Hematopoietic multipotent progenitor cell treated with erythropoietin and hydrocortisone succinate and interleukin-3 and kit ligand, for 17 days (in vitro differentiated cells): ENCODE measurements around the gene SLTM.
"Not testable (repeated sequence)": the region's sequence is repeated elsewhere in the genome, so short reads cannot be mapped to it uniquely, and the experiment has no call there.

Source experiments
- DNase-seq: peaks from one replicate; pipeline ENCODE4 v3.0.0-alpha.2; 2015; ENCODE audit warnings: low spot score

Gene SLTM

DNA sequence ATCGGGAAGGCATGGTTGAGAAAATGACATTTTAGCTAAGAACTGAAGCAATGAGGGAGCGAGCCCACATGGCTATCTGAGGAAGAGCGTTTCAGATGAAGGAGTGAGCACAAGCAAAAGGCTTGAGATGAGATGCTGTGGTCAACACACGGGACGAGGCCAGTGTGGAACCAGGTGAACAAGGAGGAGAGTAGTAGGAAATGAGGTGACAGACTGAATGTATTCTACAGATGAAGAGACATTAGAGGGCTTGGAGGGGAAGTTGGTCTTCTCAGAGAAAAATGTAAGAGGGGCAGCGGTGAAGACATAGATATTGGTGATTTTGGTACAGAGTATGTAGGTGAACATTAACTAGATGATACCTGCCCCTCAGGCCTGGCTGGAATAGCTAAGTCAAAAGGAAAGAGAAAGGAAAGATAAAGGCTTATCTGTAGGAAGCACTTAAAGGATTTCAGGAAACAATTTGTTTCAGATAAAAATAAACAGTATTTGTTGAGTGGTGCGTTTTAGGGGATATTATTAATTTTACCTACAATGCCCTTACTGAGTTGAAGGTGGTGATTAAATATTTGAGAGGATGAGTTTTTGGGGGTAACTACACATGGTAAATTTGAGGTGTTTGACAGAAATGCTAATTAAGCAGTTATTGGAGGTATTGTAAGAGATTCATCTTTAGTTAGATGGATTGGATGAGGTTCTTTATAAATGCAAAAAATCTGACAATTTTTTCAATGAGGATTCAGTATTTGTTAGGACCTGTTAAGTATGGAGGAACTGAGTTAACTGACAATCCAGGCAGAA is 57.0 kb downstream of the SLTM start:
- DNase-seq, result no peak

DNA sequence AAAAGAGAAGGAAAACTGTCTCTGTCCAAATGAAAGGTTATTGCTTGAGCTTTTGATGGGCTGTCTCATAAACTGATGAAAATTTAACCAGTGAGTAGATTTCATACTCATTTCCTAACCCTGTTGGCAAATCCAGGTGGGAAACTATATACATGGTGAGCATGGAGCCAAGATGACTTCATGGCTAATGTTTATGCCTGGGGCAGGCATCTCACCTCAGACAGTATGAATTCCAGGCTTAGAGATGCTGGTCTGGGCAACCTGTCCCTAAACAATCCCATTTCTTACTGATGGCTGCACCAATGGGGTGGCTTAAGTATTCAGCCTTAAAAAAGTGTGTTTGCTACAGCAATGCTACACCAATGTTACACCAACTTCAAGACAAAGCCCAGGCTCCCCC is 58.1 kb downstream of the SLTM start:
- no peak for DNase-seq

DNA sequence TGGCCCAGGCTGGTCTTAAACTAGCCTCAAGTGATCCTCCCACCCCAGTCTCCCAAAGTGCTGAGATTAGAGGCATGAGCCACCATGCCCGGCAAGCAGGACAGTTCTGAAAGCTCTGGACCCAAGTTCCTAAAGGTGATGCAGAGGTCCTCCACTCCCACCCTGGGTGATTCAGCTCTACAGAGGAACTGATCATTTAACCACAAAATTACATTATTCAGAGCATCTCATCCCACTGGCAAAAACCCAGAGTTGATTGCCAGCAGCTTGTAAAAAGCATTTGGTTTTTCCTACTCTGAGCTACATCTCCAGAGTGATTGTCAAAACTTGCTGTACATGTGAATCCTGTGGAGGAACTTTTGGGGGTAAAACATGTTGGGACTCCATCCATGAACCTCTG is 60.2 kb downstream of the SLTM start:
- no peak for DNase-seq

DNA sequence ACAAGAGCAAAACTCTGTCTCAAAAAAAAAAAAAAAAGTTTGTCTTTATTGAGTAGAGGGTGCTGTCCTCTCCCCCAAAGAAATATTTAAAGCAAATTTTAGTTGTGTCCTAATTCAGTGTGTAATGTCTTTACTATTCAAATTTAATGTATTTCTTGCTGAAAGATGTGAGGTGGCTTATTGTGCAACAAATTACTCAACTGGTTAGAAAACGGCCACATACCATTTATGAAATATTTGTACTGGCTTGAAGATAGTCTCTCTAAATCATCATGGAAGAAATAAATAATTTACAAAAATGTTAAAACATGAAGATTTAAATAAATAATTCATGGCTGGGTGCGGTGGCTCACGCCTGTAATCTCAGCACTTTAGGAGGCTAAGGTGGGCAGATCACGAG is 63.0 kb downstream of the SLTM start:
- DNase-seq, result no peak

DNA sequence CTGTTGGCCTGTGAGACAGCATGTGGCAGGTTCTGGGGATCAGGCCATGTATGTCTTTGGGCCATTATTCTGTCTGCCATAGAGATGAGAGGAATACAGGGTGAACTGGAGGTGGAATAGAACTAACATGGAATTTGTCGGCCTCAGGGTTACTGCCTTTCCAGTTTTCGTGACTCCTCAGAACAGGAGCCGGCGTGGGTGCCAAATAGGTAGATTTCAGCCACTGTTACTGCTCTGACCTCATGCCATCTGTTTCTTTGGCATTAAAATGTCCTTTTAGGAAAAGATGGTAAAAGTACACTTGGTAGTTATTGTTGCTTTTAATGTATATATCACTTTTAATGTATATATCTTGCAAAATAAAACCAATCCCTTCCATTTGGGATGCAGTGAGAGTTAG is 65.6 kb downstream of the SLTM start:
- no peak for DNase-seq

DNA sequence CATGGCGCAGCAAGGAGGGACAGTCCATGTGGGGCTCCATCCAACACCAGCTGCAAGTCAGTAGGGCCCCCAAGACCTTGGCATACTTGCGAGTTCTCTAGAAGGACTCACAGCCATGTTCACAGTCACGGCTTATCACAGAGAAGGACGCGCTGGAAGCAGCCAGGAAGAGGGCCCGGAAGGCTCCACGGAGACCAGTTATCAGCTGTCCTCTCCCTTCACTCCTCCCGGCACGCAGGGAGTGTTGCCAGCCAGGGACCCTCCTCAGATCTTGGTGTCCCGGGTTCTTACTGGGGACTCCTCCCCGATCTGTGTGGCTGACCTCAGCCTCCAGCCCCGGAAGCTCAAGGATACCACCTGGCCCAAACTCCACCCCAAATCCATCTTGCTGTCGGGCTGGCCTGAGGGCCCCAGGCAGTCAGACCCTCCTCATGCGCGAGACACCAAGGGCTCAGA is 68.0 kb downstream of the SLTM start:
- DNase-seq, result no peak

DNA sequence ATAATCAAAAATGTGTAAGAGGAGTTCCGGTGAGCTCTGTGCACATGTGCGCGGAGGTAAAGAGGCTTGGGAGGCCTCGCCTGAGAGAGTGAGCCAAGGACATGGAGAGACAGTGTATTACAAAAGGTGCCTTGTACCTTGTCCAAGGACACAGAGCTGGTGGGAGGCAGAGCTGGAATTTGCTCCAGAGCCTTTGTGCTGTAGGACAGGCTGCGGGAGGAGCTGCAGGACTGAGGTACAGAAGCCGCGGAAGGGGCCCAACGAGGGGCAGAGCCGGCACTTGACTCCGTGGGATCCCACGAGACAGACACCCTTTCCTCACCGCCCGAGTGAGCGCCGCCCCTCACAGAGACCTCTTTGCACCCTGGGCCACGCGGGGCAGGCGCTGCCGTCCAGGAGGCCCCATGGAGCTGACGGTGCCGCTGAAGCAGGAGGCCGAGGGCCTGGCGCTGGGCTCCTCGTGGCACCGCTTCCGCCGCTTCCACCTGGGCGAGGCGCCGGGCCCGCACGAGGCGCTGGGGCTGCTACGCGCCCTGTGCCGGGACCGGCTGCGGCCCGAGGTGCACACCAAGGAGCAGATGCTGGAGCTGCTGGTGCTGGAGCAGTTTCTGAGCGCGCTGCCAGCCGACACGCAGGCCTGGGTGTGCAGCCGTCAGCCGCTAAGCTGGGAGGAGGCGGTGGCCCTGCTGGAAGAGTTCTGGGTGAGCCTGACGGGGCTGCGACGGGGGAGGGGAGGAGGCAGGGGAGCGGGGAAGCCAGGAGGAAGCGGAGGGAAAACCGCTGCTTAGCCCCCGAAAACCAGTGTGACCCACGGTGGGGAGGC is 68.7 kb downstream of the SLTM start:
- DNase-seq, result no peak

DNA sequence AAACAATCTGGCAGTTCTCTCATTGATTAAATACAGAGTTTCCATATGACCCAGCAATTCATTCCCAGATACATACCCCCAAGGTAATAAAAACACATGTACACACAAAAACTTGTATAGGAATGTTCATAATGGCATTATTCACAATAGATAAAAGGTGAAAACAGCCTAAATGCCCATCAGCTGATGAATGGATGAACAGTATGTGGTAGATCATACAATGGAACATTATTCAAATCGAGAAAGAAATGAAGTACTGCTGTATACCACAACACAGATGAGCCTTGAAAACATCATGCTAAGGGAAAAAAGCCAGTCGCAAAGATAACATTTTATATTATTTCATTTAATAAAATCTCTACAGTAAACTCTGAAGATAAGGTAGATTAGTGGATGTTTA is 71.2 kb downstream of the SLTM start:
- DNase-seq, result no peak

DNA sequence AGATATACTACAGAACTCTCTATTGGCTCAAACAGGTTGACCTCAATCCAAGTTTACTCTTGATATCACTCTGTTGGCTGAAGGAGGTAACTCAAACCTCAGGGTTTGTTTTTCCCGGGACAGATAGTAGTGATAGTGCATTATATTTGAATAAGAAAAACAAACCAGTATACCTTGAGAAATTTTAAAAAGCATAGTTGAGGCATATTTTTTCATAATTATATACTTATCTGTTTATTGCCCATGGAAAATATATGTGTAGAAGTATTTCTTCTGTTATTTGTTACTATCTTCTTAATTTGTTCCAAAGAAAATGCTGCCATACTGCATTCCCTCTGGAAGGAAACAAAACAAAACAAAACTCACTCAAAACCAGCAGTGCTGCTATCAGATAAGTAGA is 76.9 kb downstream of the SLTM start:
- DNase-seq, result not testable (repeated sequence)

DNA sequence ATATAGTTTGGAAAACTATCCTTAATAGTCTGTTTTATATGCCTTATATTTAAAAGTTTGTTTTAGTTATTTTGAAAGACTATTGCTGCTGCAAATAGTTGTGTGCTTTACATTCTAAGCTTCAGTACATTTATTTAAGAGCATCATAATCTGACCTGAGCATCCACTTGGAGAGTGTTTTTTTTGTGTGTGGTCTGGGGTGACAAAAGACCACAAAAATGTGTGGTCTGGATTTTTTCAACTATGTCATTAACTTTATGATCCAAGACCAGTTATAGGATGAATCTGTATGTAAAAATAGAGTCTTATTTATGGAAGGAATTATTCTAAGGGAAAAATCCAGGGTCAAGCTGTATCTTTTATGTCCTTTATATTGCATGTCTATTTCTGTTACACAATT is 77.4 kb downstream of the SLTM start:
- no peak for DNase-seq

DNA sequence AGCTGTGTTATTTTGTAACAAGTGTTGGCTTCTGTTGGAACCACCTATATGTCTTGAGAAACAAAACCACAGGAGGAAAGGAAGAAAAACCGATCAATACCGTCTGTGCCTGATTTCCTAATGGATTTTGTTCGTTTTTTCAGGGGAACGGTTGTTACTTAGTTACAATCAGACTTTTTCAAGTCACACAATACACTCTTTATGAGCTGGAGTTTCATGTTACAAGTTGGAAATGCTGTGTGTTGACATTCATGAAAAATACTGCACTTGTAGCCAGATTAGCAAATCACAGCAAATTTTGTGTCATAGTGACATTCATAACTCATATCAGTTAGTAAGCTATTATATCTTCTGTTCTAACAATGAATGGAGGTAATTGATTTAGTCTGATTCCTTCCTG is 78.9 kb downstream of the SLTM start:
- DNase-seq, result no peak

DNA sequence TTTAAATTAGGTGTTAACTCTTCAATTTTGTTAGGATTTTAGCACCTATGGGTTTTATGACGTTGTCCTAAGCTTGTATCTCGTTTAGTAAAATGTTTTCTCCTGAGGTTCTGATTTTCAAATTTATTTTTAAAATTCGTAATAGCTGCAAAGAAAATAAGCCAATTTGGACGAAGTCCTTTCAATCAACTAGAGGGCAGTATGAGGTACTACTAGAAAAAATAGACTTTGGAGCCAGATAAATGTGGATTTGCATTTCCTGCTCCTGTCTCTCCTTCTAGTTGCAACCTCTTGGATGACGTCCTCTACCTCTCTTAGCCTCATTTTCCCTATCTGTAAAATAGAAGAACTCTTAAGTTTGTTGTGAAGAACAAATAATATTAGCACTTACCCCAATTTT is 81.1 kb downstream of the SLTM start:
- DNase-seq, result no peak

DNA sequence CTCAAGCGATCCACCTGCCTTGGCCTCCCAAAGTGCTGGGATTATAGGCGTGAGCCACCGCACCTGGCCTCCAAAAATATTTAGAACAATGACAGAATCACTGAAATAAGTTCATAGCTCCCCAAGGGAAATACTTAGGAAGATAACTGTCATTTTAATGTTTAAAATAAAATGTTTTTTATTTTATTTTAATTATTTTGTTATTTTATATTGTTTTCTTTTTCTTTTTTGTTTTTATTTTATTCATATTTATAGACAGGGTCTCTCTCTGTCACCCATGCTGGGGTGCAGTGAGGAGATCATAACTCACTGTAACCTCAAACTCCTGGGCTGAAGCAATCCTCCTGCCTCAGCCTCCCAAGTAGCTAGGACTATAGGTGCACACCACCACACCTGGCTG is 82.3 kb downstream of the SLTM start:
- not testable (repeated sequence) for DNase-seq

DNA sequence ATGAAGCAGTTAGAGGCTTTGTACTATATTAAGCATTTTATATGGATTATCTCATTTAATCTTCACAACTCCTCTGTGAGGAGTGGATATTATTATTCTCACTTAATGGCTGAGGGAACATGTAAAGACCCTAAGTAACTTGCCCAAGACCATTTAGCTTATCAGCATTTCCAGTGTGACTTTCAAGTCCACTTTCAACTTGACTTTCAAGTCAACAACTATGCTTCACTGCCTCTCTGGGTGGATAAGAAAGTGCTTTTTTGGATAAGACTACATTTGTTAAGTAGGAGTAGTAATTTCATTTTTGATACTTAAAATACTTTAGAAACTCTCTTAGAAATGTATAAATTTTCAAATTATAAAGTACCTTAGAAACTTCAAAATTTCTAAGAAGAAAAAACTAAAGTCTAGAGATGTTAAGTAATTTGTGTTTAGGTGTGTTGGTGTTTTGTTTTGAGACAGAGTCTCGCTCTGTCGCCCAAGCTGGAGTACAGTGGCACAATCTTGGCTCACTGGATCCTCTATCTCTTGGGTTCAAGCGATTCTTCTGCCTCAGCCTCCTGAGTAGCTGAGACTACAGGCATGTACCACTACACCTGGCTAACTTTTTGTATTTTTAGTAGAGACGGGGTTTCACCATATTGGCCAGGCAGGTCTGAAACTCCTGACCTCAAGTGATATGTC is 90.6 kb downstream of the SLTM start:
- DNase-seq, result no peak

DNA sequence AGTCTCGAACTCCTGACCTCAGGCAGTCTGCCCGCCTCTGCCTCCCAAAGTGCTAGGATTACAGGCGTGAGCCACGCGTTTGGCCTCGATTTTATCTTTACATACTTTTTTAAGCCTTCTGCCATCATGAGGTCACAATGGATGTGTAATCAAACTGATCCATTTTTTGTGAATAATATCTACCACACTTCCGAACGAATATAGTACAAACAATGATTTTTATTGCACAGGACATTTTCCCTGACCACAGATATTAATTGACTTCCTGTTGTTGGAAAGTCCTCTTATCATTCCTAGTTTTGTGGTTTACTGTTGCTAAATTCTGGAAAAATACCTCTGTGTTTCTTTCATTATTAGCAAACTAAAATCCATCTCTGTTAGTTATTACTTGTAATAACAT is 93.4 kb downstream of the SLTM start:
- DNase-seq, result no peak

DNA sequence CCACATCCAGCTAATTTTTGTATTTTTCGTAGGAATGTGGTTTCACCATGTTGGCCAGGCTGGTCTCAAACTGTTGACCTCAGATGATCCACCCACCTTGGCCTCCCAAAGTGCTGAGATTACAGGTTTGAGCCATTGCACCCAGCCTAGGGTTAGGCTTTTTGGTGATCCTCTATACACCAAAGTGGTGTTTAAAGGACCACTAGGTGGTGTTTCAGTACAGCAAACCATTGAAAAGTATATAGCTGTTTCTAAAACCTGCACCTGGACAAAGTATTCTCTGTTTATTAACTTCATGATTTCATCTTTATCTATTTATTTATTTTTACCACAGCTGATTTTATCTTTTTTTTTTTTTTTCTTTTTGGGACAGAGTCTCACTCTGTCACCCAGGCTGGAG is 94.0 kb downstream of the SLTM start:
- no peak for DNase-seq

DNA sequence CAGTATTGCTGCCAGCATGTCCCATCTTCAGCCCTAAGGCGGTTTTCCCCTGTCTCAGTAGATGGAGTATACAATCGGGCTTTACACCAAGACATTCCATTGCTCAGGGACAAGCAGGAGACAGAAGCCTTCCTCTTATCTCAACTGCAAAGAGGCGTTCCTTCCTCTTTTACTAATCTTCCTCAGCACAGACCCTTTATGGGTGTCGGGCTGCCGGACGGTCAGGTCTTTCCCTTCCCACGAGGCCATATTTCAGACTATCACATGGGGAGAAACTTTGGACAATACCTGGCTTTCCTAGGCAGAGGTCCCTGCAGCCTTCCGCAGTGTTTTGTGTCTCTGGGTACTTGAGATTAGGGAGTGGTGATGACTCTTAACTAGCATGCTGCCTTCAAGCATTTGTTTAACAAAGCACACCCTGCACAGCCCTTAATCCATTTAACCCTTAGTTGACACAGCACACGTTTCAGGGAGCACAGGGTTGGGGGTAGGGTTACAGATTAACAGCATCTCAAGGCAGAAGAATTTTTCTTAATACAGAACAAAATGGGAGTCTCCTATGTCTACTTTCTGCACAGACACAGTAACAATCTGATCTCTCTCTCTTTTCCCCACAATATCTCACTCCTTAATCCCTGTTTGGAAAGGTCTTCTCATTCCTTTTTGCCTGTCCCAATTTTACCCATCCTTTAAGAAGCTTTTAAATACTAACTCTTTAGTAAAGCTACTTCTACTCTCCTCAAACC is 99.6 kb downstream of the SLTM start:
- DNase-seq, result not testable (repeated sequence)

DNA sequence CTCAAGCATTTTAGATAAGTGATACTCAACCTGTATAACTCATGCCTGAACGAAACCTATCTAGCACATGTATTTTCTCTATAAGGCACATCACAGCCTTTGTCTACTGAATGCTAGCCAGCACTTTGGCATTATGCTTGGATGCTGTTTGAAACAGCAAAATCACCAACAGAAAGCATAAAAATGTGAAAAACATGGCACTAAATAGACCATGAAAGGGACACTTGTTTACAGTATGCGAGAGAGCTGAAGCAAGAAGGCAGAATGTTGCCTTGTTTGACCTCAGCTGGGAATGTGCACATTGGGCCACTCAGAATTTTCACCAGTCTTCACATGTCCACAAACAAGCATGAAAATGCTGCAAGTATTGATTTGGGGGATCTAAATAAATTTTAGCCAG is 102.9 kb downstream of the SLTM start:
- DNase-seq, result no peak
